NCI-H748 (cell line): ENCODE data around the gene FFAR4.

Experiments
- DNase-seq: peaks from one replicate; lab custom pipeline; 2025; ENCODE audit not compliant: unreplicated experiment; lab: John Stamatoyannopoulos, UW

Gene FFAR4

GRCh38 chr10:93570383-93570782 is 3.9 kb downstream of the FFAR4 start:
- no peak for DNase-seq

- DNase-seq = no peak
These were observed 6.1 kb downstream of the FFAR4 start for GRCh38 chr10:93572606-93573005.

GRCh38 chr10:93573051-93573909 is 6.8 kb downstream of the FFAR4 start:
- DNase-seq = no peak

GRCh38 chr10:93573924-93574323 is 7.5 kb downstream of the FFAR4 start:
- no peak for DNase-seq

GRCh38 chr10:93576888-93577287 is 10.4 kb downstream of the FFAR4 start:
- no peak for DNase-seq

- no peak for DNase-seq
These were observed 11.1 kb downstream of the FFAR4 start for GRCh38 chr10:93577565-93577964.

GRCh38 chr10:93579089-93579488 is 12.6 kb downstream of the FFAR4 start:
- no peak for DNase-seq

GRCh38 chr10:93579985-93580711 is 13.7 kb downstream of the FFAR4 start:
- no peak for DNase-seq

GRCh38 chr10:93580828-93581227 is 14.4 kb downstream of the FFAR4 start:
- DNase-seq = peak; percentile 66

GRCh38 chr10:93584445-93584844 is 18.0 kb downstream of the FFAR4 start:
- DNase-seq = no peak

- DNase-seq = no peak
These were observed 23.4 kb downstream of the FFAR4 start for GRCh38 chr10:93589648-93590562.

GRCh38 chr10:93590638-93591037 is 24.2 kb downstream of the FFAR4 start:
- no peak for DNase-seq

GRCh38 chr10:93591065-93591808 is 24.8 kb downstream of the FFAR4 start:
- no peak for DNase-seq

GRCh38 chr10:93593254-93593653 is 26.8 kb downstream of the FFAR4 start:
- DNase-seq = no peak

- DNase-seq = no peak
These were observed 27.3 kb downstream of the FFAR4 start for GRCh38 chr10:93593749-93594148.

- DNase-seq = no peak
These were observed 28.1 kb downstream of the FFAR4 start for GRCh38 chr10:93594518-93594917.

- no peak for DNase-seq
These were observed 29.1 kb downstream of the FFAR4 start for GRCh38 chr10:93595378-93596161.

- DNase-seq = no peak
These were observed 30.1 kb downstream of the FFAR4 start for GRCh38 chr10:93596539-93596938.

- no peak for DNase-seq
These were observed 30.7 kb downstream of the FFAR4 start for GRCh38 chr10:93597075-93597599.

GRCh38 chr10:93598157-93598556 is 31.7 kb downstream of the FFAR4 start:
- no peak for DNase-seq
